DOHH2 (cell line): ENCODE results near the gene ARMC9.
"Not testable (repeated sequence)": the region's sequence is repeated elsewhere in the genome, so short reads cannot be mapped to it uniquely, and the experiment has no call there.

Experiments used
- H3F3A ChIP-seq: fragments of 200-600 bp; sonication (generic), shearing (Covaris generic); 2 replicates; pipeline ENCODE4 v1.6.0; 2016; ENCODE audit warnings: antibody characterized with exemption, mild to moderate bottlenecking; ENCODE audit not compliant: control insufficient read depth, insufficient read depth
- H3K27ac ChIP-seq: fragments of 200-600 bp; sonication (generic); 2 replicates; pipeline ENCODE4 v1.5.1; 2014; ENCODE audit warnings: low read depth, mild to moderate bottlenecking, low read length, moderate library complexity
- H3K27me3 ChIP-seq: fragments of 200-600 bp; sonication (generic); 2 replicates; pipeline ENCODE4 v1.6.1; 2014; ENCODE audit warnings: mild to moderate bottlenecking, low read length, mixed read lengths; ENCODE audit not compliant: control insufficient read depth
- H3K36me3 ChIP-seq: fragments of 200-600 bp; sonication (generic); 2 replicates; pipeline ENCODE4 v1.6.1; 2014; ENCODE audit warnings: mild to moderate bottlenecking, low read length, moderate library complexity, mixed read lengths; ENCODE audit not compliant: control insufficient read depth
- H3K4me1 ChIP-seq: fragments of 200-600 bp; sonication (generic); 2 replicates; pipeline ENCODE4 v1.6.1; 2014; ENCODE audit warnings: mild to moderate bottlenecking, low read length, mixed read lengths; ENCODE audit not compliant: control insufficient read depth
- H3K4me2 ChIP-seq: fragments of 200-600 bp; sonication (generic); 2 replicates; pipeline ENCODE4 v1.6.0; 2014; ENCODE audit warnings: mild to moderate bottlenecking, low read length, moderate library complexity
- H3K4me3 ChIP-seq: fragments of 200-600 bp; sonication (generic); 2 replicates; pipeline ENCODE4 v1.5.1; 2014; ENCODE audit warnings: mild to moderate bottlenecking, low read length, mixed read lengths
- H3K79me2 ChIP-seq: fragments of 200-600 bp; sonication (generic); 2 replicates; pipeline ENCODE4 v1.6.1; 2014; ENCODE audit warnings: mild to moderate bottlenecking, low read length, mixed read lengths; ENCODE audit not compliant: control insufficient read depth
- H3K9me2 ChIP-seq: fragments of 200-600 bp; sonication (generic); replicated peaks from 2 replicates; pipeline ENCODE4 v1.6.1; 2014; ENCODE audit warnings: mild to moderate bottlenecking, low read length, mixed read lengths; ENCODE audit not compliant: control insufficient read depth
- H3K9me3 ChIP-seq: fragments of 200-600 bp; sonication (generic); 2 replicates; pipeline ENCODE4 v1.6.1; 2014; ENCODE audit warnings: antibody characterized with exemption, low read length, mixed read lengths; ENCODE audit not compliant: control insufficient read depth, insufficient read depth
- H4K20me1 ChIP-seq: fragments of 200-600 bp; sonication (generic); 2 replicates; pipeline ENCODE4 v1.6.0; 2014; ENCODE audit warnings: low read depth, mild to moderate bottlenecking, antibody characterized with exemption, low read length, moderate library complexity; ENCODE audit not compliant: control insufficient read depth, insufficient read depth
- CTCF ChIP-seq: fragments of 200-600 bp; sonication (generic); IDR thresholded peaks from one replicate; pipeline ENCODE4 v1.5.1; 2014; ENCODE audit warnings: antibody characterized with exemption, mild to moderate bottlenecking, low read depth, low read length; ENCODE audit not compliant: poor library complexity, severe bottlenecking
- EZH2phosphoT487 ChIP-seq: fragments of 200-600 bp; sonication (generic); IDR thresholded peaks from 2 replicates; pipeline ENCODE4 v1.6.1; 2017; ENCODE audit warnings: borderline replicate concordance, mild to moderate bottlenecking, antibody characterized with exemption, low read length, moderate library complexity, mixed read lengths

ARMC9 gene

DNA sequence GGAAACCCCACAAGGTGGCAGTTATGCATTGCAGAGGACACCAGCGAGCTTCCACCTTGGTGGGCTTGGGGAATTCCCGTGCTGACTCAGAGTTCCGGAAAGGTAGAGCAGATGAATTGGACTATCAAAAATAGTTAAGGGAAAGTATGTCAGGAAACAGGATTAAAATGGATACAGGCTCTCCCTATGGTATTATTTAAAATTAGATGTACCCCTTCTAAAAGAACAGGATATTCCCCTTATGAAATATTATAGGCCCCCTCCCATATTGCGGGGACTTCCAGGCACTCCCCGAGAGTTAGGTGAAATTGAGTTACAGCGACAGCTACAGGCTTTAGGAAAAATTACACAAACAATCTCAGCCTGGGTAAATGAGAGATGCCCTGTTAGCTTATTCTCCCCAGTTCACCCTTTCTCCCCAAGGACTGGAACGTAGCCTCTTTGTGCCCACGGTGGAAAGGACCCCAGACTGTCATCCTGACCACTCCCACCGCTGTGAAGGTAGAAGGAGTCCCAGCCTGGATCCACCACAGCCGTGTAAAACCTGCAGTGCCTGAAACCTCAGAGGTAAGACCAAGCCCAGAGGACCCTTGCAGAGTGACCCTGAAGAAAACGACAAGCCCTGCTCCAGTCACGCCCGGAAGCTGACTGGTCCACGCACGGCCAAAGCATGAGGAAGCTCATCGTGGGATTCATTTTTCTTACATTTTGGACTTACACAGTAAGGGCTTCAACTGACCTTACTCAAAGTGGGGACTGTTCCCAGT lies 207.4 kb downstream of the ARMC9 start:
- H3K27ac ChIP-seq, H3K27me3 ChIP-seq, H4K20me1 ChIP-seq, H3K4me3 ChIP-seq, H3F3A ChIP-seq, H3K9me2 ChIP-seq, H3K79me2 ChIP-seq, H3K9me3 ChIP-seq, H3K36me3 ChIP-seq: not testable (repeated sequence)
- peak; percentile 47 for TF ChIP-seq CTCF
- Histone ChIP-seq H3K4me2 (peak overlapping the region; percentile 21), H3K4me1 (peaks cover 33% of the 10 kb centered on the region)

GRCh38 chr2:231407686-231408085 lies 209.3 kb downstream of the ARMC9 start:
- H3K36me3 ChIP-seq, H3F3A ChIP-seq, H3K4me3 ChIP-seq, H3K27ac ChIP-seq, H3K27me3 ChIP-seq, H3K9me2 ChIP-seq, H4K20me1 ChIP-seq, H3K4me2 ChIP-seq, H3K79me2 ChIP-seq: not testable (repeated sequence)
- Histone ChIP-seq H3K9me3 (peaks cover 10% of the 10 kb centered on the region), H3K4me1 (peaks cover 39% of the 10 kb centered on the region)

- H3K9me2 ChIP-seq, H3K4me2 ChIP-seq, H3K27ac ChIP-seq, H3F3A ChIP-seq, H3K27me3 ChIP-seq, H4K20me1 ChIP-seq, H3K4me3 ChIP-seq, H3K79me2 ChIP-seq, H3K36me3 ChIP-seq: not testable (repeated sequence)
- peaks cover 10% of the 10 kb centered on the region for H3K9me3 ChIP-seq
- H3K4me1 ChIP-seq: peaks cover 39% of the 10 kb centered on the region
- TF ChIP-seq CTCF: peak; percentile 9
These were observed 209.9 kb downstream of the ARMC9 start for GRCh38 chr2:231408304-231408703.

DNA sequence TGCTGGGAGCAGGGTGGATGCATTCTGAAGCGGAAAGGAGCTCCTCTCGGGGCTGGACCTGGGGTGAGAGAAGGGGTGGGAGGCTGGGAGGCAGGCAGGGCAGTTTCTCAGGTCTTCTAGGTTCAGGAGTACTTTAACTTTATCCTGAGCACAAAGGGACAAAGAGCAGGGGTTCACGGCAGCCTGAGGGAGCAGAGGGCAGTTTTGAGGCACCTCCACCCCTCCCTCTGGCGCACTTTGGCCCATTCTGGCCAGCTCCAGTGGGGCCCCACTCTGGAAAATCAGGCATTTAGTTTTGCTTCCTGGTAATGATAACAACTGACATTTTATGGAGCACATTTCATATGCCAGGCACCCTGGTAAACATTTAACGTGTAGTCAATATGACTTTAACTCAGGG lies 211.3 kb downstream of the ARMC9 start:
- no peaks in the 10 kb centered on the region for H4K20me1 ChIP-seq
- no peak for TF ChIP-seq CTCF
- no peak for TF ChIP-seq EZH2phosphoT487
- H3K4me1 ChIP-seq: peaks cover 30% of the 10 kb centered on the region
- H3K27me3 ChIP-seq: peaks cover 5% of the 10 kb centered on the region; the same call in 1 of the 2 replicates
- peaks cover 10% of the 10 kb centered on the region for H3K9me3 ChIP-seq
- H3K9me2 ChIP-seq: no peaks in the 10 kb centered on the region
- no peaks in the 10 kb centered on the region for H3K36me3 ChIP-seq
- no peaks in the 10 kb centered on the region for H3K79me2 ChIP-seq
- no peaks in the 10 kb centered on the region for H3F3A ChIP-seq
- no peak overlapping the region for H3K4me3 ChIP-seq
- no peak overlapping the region for H3K4me2 ChIP-seq
- no peak overlapping the region for H3K27ac ChIP-seq
